T-cell (primary cell): ENCODE data around the gene GPR158. TPM values are rescaled to one million over a fixed set of nuclear protein-coding genes. Genes with fewer than 3 reads are reported as not detected.

Experiments
- ATAC-seq, 4 experiments: fragments of 200-7000 bp in 3 of 4; fragments of 150-1000 bp in 1 of 4; cut with Tn5 transposase; replicated peaks in 1 of 4; 1 replicate in 3 of 4; 2 replicates in 1 of 4; pipeline ENCODE4 v1.10.0; 2021; ENCODE audit warnings: moderate library complexity in 3 of 4, mild to moderate bottlenecking in 2 of 4, moderate number of reproducible peaks in 1 of 4
- CTCF ChIA-PET, 2 donors: fragments of 300-600 bp; sonication (Branson Sonifier 250); formaldehyde crosslinking; loops; one replicate each; lab custom pipeline; 2022; ENCODE audit warnings: antibody characterized with exemption in 2 of 2; lab: Charles Lee
- POLR2A ChIA-PET, 2 donors: fragments of 300-600 bp; sonication (Branson Sonifier 250); formaldehyde crosslinking; loops; one replicate each; lab custom pipeline; 2022; ENCODE audit warnings: antibody characterized with exemption in 2 of 2; lab: Charles Lee
- DNase-seq, 35 experiments: peaks; one replicate each; pipeline versions ENCODE4 v3.0.0 to v3.0.0-alpha.2; 2013 to 2023
- H3K27ac ChIP-seq: one replicate; pipeline ENCODE4 v1.5.1; 2013; ENCODE audit warnings: low read length
- H3K27me3 ChIP-seq, 2 experiments: replicated peaks in 1 of 2; 1 replicate in 1 of 2; 2 replicates in 1 of 2; pipeline versions ENCODE4 v1.6.1 to v1.7.0; 2013; ENCODE audit warnings: low read length in 1 of 2, mixed read lengths in 1 of 2; ENCODE audit not compliant: control insufficient read depth in 2 of 2, insufficient read depth in 2 of 2; ENCODE audit errors: extremely low read depth in 1 of 2
- H3K36me3 ChIP-seq, 2 donors: 1 replicate in 1 of 2; 2 replicates in 1 of 2; pipeline versions ENCODE4 v1.6.1 to v1.7.0; 2013; ENCODE audit warnings: low read length in 1 of 2; ENCODE audit not compliant: control insufficient read depth in 2 of 2, insufficient read depth in 1 of 2; ENCODE audit errors: extremely low read depth in 1 of 2
- H3K4me1 ChIP-seq, 2 experiments: 1 replicate in 1 of 2; 2 replicates in 1 of 2; pipeline versions ENCODE4 v1.6.1 to v1.7.0; 2013; ENCODE audit warnings: low read length in 2 of 2, mixed read lengths in 1 of 2; ENCODE audit not compliant: insufficient read depth in 2 of 2, control insufficient read depth in 1 of 2; ENCODE audit errors: extremely low read depth in 1 of 2
- H3K4me3 ChIP-seq, 2 donors: 1 replicate in 1 of 2; 2 replicates in 1 of 2; pipeline versions ENCODE4 v1.5.1 to v1.7.0; 2013; ENCODE audit warnings: mild to moderate bottlenecking in 2 of 2, low read length in 1 of 2, moderate library complexity in 1 of 2; ENCODE audit not compliant: control insufficient read depth in 1 of 2; ENCODE audit errors: extremely low read depth in 1 of 2
- H3K9me3 ChIP-seq: 2 replicates; pipeline ENCODE4 v1.7.0; 2013
- H3K27ac Mint-ChIP-seq, 2 donors: one replicate each; pipeline ENCODE4 v1.8.0; 2020 to 2021; ENCODE audit warnings: mild to moderate bottlenecking in 2 of 2, mixed read lengths in 2 of 2
- H3K27me3 Mint-ChIP-seq, 2 donors: one replicate each; pipeline ENCODE4 v1.8.0; 2021 to 2022; ENCODE audit warnings: mixed read lengths in 2 of 2
- H3K36me3 Mint-ChIP-seq: one replicate; pipeline ENCODE4 v1.8.0; 2021; ENCODE audit warnings: mixed read lengths
- H3K4me1 Mint-ChIP-seq, 3 donors: one replicate each; pipeline ENCODE4 v1.8.0; 2020 to 2022; ENCODE audit warnings: mixed read lengths in 3 of 3, mild to moderate bottlenecking in 1 of 3
- H3K4me3 Mint-ChIP-seq, 3 donors: one replicate each; pipeline ENCODE4 v1.8.0; 2020 to 2022; ENCODE audit warnings: mild to moderate bottlenecking in 3 of 3, mixed read lengths in 3 of 3, moderate library complexity in 3 of 3
- H3K9me3 Mint-ChIP-seq, 3 donors: one replicate each; pipeline ENCODE4 v1.8.0; 2020 to 2022; ENCODE audit warnings: mixed read lengths in 3 of 3
- WGBS: methylation state at CpG from one replicate; pipeline ENCODE4 v1.1.5; 2013; ENCODE audit warnings: missing lambda C conversion rate; ENCODE audit not compliant: insufficient coverage; 5-methylcytosine and 5-hydroxymethylcytosine counted together
- total RNA-seq, 35 experiments: library from RNA in 6 of 35; stranded (reverse) in 6 of 35; fragments of 120-200 nt in 1 of 35; gene quantifications; one replicate each; pipeline versions ENCODE4 v1.2.1 to v1.2.4 and lab custom pipeline; 2013 to 2026

GPR158 gene
- total RNA-seq, 5 donors from 2014 or later (not counting 1 experiment from before 2014, with no cell fraction given), result not detected

DNA sequence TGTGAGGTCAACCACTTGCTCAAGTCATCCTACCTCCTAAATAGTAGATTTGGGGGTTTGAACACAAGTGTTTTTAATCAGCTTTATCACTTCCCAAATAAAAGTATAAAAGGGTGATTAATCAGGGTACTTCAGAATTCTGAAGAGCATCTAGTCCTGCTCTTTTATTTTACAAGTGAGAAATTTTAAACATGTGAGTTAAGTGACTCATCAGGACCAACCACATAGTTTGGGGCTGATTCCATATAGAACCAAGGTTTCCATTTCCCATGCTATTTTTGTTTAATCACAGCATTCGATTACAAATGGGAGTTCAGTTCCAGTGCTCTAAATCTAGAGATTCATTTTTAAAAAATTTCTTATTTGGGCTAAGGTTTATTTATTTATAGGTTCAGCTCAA lies 113.4 kb downstream of the GPR158 start:
- peaks cover 8 to 25% (median 14%) of the 10 kb centered on the region in 3 donors for H3K9me3 Mint-ChIP-seq
- ChIA-PET CTCF (no interaction called here), POLR2A (no interaction called here)
- H3K36me3 Mint-ChIP-seq, result no peaks in the 10 kb centered on the region
- WGBS, result no CpG with 5 or more reads among the region's 1 CpG
- H3K4me1 ChIP-seq, result no peaks in the 10 kb centered on the region
- no peak overlapping the region for H3K4me3 ChIP-seq
- H3K4me1 Mint-ChIP-seq, result no peaks in the 10 kb centered on the region
- H3K27ac Mint-ChIP-seq, result no peak overlapping the region
- DNase-seq (no peak), ATAC-seq (no peak)
- no peak overlapping the region for H3K27ac ChIP-seq
- H3K27me3 ChIP-seq, result no peaks in the 10 kb centered on the region
- peaks cover 2% of the 10 kb centered on the region for H3K9me3 ChIP-seq
- H3K36me3 ChIP-seq, result no peaks in the 10 kb centered on the region
- no peak overlapping the region for H3K4me3 Mint-ChIP-seq
- no peaks in the 10 kb centered on the region for H3K27me3 Mint-ChIP-seq

DNA sequence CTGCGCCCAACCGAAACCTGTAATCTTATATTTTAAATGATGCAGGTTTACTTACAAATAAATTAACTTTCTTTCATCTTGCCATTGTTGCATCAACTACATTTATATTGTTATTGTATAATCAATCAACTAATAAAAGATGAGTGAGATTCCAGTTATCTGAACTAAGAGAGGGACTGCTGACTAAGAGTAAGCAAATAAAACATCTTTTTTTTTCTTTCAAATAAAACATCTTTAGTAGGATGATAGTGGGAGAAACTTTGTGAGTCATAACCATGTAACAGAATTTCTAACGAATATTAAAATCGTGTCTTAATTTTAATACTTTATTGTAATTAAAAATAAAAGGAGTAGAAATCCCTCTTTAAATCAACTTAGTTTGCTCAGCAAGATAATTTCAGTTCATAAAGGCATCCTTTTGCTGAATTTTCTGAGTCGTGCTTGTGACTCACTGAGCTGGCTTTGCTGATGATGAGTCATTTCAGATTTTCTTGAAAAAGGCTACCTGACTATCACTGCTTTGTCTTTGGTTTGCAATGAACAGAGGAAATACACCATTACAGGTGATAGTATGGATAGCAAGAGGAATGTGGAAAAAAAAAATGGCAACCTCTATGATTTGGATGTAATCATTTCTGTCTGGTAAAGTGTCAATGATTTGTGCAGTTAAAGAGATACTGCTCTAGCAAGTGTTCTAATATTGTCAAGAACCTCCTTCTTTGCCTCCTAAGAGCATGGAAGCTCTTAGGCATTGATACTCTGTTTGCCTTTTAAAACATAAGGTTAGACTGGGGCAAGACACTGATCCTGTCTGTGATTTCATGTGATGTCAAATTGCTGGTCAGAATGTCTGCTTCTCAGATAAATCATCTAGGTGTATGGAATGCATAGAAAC lies 119.5 kb downstream of the GPR158 start:
- no peak overlapping the region for H3K4me3 Mint-ChIP-seq
- POLR2A ChIA-PET, result no interaction called here

DNA sequence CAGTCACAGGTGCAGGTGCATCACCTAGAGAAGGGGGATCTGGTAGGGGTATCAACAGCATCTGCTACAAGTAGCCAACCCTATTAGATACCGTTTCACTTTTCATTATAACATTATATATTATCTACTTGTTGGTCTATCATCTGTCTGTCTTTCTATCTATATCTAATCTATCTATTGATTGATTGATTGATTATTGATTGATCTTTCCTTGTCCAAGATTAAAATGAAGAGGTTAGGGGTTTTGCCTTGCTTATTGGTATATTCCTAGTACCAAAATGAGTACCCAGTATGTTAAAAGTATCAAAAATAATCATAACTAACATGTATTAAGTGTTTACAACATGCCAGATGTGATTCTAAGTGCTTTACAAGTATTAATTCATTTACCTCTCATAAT lies 121.5 kb downstream of the GPR158 start:
- Histone ChIP-seq H3K27me3 (no peaks in the 10 kb centered on the region), H3K4me1 (no peaks in the 10 kb centered on the region), H3K4me3 (no peak overlapping the region), H3K27ac (no peak overlapping the region), H3K9me3 (no peaks in the 10 kb centered on the region), H3K36me3 (no peaks in the 10 kb centered on the region)
- DNase-seq (no peak), ATAC-seq (no peak)
- WGBS, result no CpG with 5 or more reads among the region's 1 CpG
- ChIA-PET CTCF (no interaction called here), POLR2A (no interaction called here)
- H3K27ac Mint-ChIP-seq, result no peak overlapping the region
- H3K27me3 Mint-ChIP-seq, result no peaks in the 10 kb centered on the region
- no peaks in the 10 kb centered on the region for H3K36me3 Mint-ChIP-seq
- H3K4me3 Mint-ChIP-seq, result no peak overlapping the region
- H3K9me3 Mint-ChIP-seq, result peaks cover 0 to 5% (median 4%) of the 10 kb centered on the region in 3 donors
- no peaks in the 10 kb centered on the region for H3K4me1 Mint-ChIP-seq

More for the DNA sequence above, 119.5 kb downstream of the GPR158 start:
- Histone ChIP-seq H3K27me3 (no peaks in the 10 kb centered on the region), H3K27ac (no peak overlapping the region), H3K9me3 (no peaks in the 10 kb centered on the region), H3K4me3 (no peak overlapping the region), H3K36me3 (no peaks in the 10 kb centered on the region), H3K4me1 (no peaks in the 10 kb centered on the region)
- 40% methylated on average over 1 of the region's 5 CpGs for WGBS
- Mint-ChIP-seq H3K27me3 (no peaks in the 10 kb centered on the region), H3K9me3 (peaks cover 0 to 4% (median 3%) of the 10 kb centered on the region in 3 donors), H3K4me1 (no peaks in the 10 kb centered on the region), H3K27ac (no peak overlapping the region), H3K36me3 (no peaks in the 10 kb centered on the region)
- no peak for ATAC-seq
- DNase-seq, result no peak
- CTCF ChIA-PET, result no interaction called here

DNA sequence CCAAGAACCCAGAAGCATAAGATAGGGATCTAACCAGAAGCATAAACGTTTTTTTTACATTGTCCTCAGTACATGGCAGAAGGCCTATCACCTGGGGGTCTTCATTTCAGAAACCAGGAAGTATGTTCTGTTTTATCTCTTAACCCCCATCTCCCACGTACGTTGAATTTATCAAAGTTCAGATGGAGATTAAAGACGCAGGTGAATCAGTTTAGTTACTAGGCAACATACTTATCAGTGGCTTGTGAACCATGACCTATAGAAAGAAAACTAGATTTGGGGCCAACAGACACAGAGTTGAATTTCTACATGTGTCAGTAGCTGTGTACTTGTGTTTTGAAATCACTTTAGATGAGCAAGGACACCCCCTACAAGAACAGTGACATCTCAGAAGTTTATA lies 122.7 kb downstream of the GPR158 start:
- 14% methylated on average over 1 of the region's 4 CpGs for WGBS
- no peaks in the 10 kb centered on the region for H3K36me3 Mint-ChIP-seq
- H3K4me3 ChIP-seq, result no peak overlapping the region
- no peak for ATAC-seq
- H3K27me3 ChIP-seq, result no peaks in the 10 kb centered on the region
- H3K27me3 Mint-ChIP-seq, result no peaks in the 10 kb centered on the region
- no peak overlapping the region for H3K4me3 Mint-ChIP-seq
- no peak overlapping the region for H3K27ac Mint-ChIP-seq
- no peak for DNase-seq
- no peaks in the 10 kb centered on the region for H3K36me3 ChIP-seq
- ChIA-PET POLR2A (no interaction called here), CTCF (no interaction called here)
- H3K27ac ChIP-seq, result no peak overlapping the region
- no peaks in the 10 kb centered on the region for H3K4me1 Mint-ChIP-seq
- no peaks in the 10 kb centered on the region for H3K4me1 ChIP-seq
- peaks cover 0 to 6% (median 4%) of the 10 kb centered on the region in 3 donors for H3K9me3 Mint-ChIP-seq
- no peaks in the 10 kb centered on the region for H3K9me3 ChIP-seq

DNA sequence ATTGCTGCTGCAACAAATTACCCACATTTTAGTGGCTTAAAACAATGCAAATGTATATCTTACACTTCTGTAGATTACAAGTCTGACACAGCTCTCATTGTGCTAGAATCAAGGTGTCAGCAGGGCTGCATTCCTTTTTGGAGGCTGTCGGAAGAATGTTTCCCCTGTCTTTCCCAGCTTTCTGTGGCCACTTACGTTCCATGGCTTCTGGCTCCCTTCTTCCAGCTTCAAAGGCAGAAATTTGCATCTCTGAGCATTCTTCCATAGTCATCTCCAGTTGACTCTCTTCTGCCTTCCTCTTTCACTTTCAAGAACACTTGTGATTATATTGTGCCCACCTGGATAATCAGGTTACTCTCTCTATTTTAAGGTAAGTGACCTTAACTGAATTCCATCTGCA lies 125.3 kb downstream of the GPR158 start:
- 59% methylated on average over 2 of the region's 2 CpGs for WGBS
- H3K9me3 Mint-ChIP-seq, result peaks cover 0 to 4% (median 3%) of the 10 kb centered on the region in 3 donors
- POLR2A ChIA-PET, result no interaction called here
- ATAC-seq (no peak), DNase-seq (no peak)
- CTCF ChIA-PET, result no interaction called here
- Histone ChIP-seq H3K27ac (no peak overlapping the region), H3K27me3 (no peaks in the 10 kb centered on the region), H3K9me3 (no peaks in the 10 kb centered on the region), H3K4me3 (no peak overlapping the region), H3K4me1 (no peaks in the 10 kb centered on the region), H3K36me3 (no peaks in the 10 kb centered on the region)
- H3K4me1 Mint-ChIP-seq, result no peaks in the 10 kb centered on the region
- no peaks in the 10 kb centered on the region for H3K36me3 Mint-ChIP-seq
- H3K27me3 Mint-ChIP-seq, result no peaks in the 10 kb centered on the region
- no peak overlapping the region for H3K4me3 Mint-ChIP-seq
- H3K27ac Mint-ChIP-seq, result no peak overlapping the region

DNA sequence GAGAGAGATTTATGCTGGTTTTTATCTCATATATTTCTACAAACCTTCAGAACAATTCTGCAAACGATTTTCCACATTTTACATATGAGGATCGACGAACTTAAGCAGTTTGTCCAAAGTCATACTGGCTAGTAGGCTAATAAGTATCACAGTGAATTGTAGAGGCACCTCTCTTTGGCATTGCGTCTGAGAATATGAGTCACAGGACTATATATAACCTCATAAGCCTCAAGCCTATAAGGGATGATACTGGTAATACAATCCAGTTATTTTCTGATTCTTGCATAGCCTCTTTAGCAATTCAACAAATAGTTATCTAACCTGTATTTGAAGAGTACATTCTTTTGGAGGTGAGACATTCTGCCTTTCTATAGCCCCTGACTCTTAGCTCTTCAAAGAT lies 129.8 kb downstream of the GPR158 start:
- Histone ChIP-seq H3K27me3 (no peaks in the 10 kb centered on the region), H3K27ac (no peak overlapping the region), H3K4me1 (no peaks in the 10 kb centered on the region), H3K4me3 (no peak overlapping the region), H3K36me3 (no peaks in the 10 kb centered on the region), H3K9me3 (no peaks in the 10 kb centered on the region)
- H3K36me3 Mint-ChIP-seq, result no peaks in the 10 kb centered on the region
- H3K4me1 Mint-ChIP-seq, result no peaks in the 10 kb centered on the region
- ChIA-PET POLR2A (no interaction called here), CTCF (no interaction called here)
- peaks cover 10 to 15% (median 13%) of the 10 kb centered on the region in 3 donors for H3K9me3 Mint-ChIP-seq
- no CpG with 5 or more reads among the region's 4 CpGs for WGBS
- no peak overlapping the region for H3K27ac Mint-ChIP-seq
- no peak overlapping the region for H3K4me3 Mint-ChIP-seq
- H3K27me3 Mint-ChIP-seq, result no peaks in the 10 kb centered on the region
- ATAC-seq (no peak), DNase-seq (no peak)
